Esophagus squamous epithelium (tissue), 4 donors: ENCODE results near the gene PTPN21.

Source experiments
- CTCF ChIP-seq, 6 experiments: fragments of 450-650 bp in 4 of 6; fragments of 200-600 bp in 2 of 6; sonication (generic) in 2 of 6; IDR thresholded peaks; one replicate each; pipeline ENCODE4 v1.5.1; 2016 to 2019; ENCODE audit warnings: antibody characterized with exemption in 6 of 6, mild to moderate bottlenecking in 4 of 6, moderate library complexity in 4 of 6
- POLR2A ChIP-seq, 4 donors: fragments of 450-650 bp; IDR thresholded peaks; one replicate each; pipeline ENCODE4 v1.6.1; 2017; ENCODE audit warnings: antibody characterized with exemption in 4 of 4, mild to moderate bottlenecking in 4 of 4, moderate library complexity in 3 of 4

- TF ChIP-seq CTCF (IDR thresholded peaks at IDR 0.05) (no peak), POLR2A (IDR thresholded peaks at IDR 0.05) (no peak)
These were observed 29.6 kb upstream of the PTPN21 start for GRCh38 chr14:88584451-88584850.
